GM18498 (cell line): ENCODE results near the gene SCNN1A.

Experiments used
- ATAC-seq: cut with Tn5 transposase; IDR thresholded peaks from one replicate; pipeline ENCODE4 v1.9.1; 2021; ENCODE audit warnings: mild to moderate bottlenecking, moderate library complexity; ENCODE audit not compliant: unreplicated experiment

The SCNN1A gene

DNA sequence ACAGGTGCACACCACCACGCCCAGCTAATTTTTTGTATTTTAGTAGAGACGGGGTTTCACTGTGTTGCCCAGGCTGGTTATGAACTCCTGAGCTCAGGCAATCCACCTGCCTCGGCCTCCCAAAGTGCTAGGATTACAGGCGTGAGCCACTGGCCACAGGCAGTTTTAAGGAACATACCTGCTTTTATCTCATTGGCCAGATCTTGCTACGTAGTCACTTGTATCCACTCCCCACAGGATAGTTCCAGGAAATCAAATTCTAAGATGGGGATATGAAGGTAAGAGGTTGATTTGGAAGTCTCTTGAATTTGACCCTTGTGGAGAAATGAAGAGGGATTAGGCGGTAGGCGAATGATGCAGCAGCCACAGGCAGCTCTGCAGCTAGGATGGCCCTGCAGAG, 73.6 kb downstream of the SCNN1A start:
- ATAC-seq = no peak

DNA sequence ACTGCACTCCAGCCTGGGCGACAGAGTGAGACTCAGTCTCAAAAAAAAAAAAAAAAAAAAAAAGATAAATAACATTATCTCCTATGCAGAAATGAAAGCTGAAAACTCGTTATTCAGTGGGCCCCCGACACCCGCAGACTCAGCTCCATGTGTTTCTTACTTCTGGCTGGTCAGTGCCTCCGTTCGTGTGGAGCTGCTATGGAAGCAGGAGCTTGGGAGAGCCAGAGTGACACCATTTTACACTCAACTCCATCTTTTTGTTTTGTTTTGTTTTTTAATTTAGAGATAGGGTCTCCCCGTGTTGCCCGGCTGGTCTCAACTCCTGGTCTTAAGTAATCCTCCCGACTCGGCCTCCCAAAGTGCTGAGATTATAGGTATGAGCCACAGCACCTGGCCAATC, 78.2 kb downstream of the SCNN1A start:
- no peak for ATAC-seq
